AG20443 (cell line): ENCODE measurements around the gene SYNGR3.

Experiments used
- DNase-seq: peaks from one replicate; pipeline ENCODE4 v3.0.0; 2012; ENCODE audit warnings: low spot score, mixed read lengths

Gene SYNGR3

GRCh38 chr16:2029350-2029749, 39.6 kb downstream of the SYNGR3 start:
- no peak for DNase-seq

GRCh38 chr16:2030036-2030435, 40.3 kb downstream of the SYNGR3 start:
- DNase-seq = no peak

GRCh38 chr16:2031081-2031577, 41.4 kb downstream of the SYNGR3 start:
- DNase-seq = no peak

- peak; percentile 58 for DNase-seq
Observed at GRCh38 chr16:2032285-2033056, 42.7 kb downstream of the SYNGR3 start.

- DNase-seq = peak; percentile 79
Observed at GRCh38 chr16:2033057-2033908, 43.5 kb downstream of the SYNGR3 start.

GRCh38 chr16:2033909-2034695, 44.3 kb downstream of the SYNGR3 start:
- peak; percentile 36 for DNase-seq

GRCh38 chr16:2034696-2035430, 45.1 kb downstream of the SYNGR3 start:
- DNase-seq = no peak

- DNase-seq = peak; percentile 88
Observed at GRCh38 chr16:2035431-2036199, 45.8 kb downstream of the SYNGR3 start.

- no peak for DNase-seq
Observed at GRCh38 chr16:2036200-2036966, 46.6 kb downstream of the SYNGR3 start.

GRCh38 chr16:2037115-2037514, 47.3 kb downstream of the SYNGR3 start:
- no peak for DNase-seq

GRCh38 chr16:2037647-2038381, 48.0 kb downstream of the SYNGR3 start:
- no peak for DNase-seq

GRCh38 chr16:2038382-2039231, 48.8 kb downstream of the SYNGR3 start:
- DNase-seq = no peak

GRCh38 chr16:2039274-2040031, 49.7 kb downstream of the SYNGR3 start:
- DNase-seq = peak; percentile 87

GRCh38 chr16:2040041-2040786, 50.4 kb downstream of the SYNGR3 start:
- DNase-seq = no peak

- DNase-seq = no peak
Observed at GRCh38 chr16:2040787-2041522, 51.2 kb downstream of the SYNGR3 start.
